Upper lobe of left lung (tissue), 6 donors: ENCODE measurements around the gene PLCB2. TPM values are rescaled to one million over a fixed set of nuclear protein-coding genes. Genes with fewer than 3 reads are reported as not detected.

Experiments
- ATAC-seq, 2 donors: fragments of 200-7000 bp; cut with Tn5 transposase; one replicate each; pipeline ENCODE4 v1.9.1; 2022; ENCODE audit warnings: mild to moderate bottlenecking in 2 of 2, moderate library complexity in 2 of 2; ENCODE audit not compliant: low FRiP score in 2 of 2
- DNase-seq, 2 donors: peaks; one replicate each; pipeline ENCODE4 v3.0.0-alpha.2; 2019 to 2020
- H3K27ac ChIP-seq, 4 donors: fragments of 200-600 bp; sonication (generic); one replicate each; pipeline ENCODE4 v1.5.1; 2016 to 2019
- H3K27me3 ChIP-seq, 4 donors: fragments of 200-600 bp; sonication (generic); one replicate each; pipeline ENCODE4 v1.5.1; 2017 to 2019
- H3K36me3 ChIP-seq, 4 donors: fragments of 200-600 bp; sonication (generic); one replicate each; pipeline ENCODE4 v1.5.1; 2016 to 2019
- H3K4me1 ChIP-seq, 4 donors: fragments of 200-600 bp; sonication (generic); one replicate each; pipeline ENCODE4 v1.5.1; 2018 to 2019
- H3K4me3 ChIP-seq, 4 donors: fragments of 200-600 bp; sonication (generic); one replicate each; pipeline ENCODE4 v1.5.1; 2017 to 2019; ENCODE audit warnings: mild to moderate bottlenecking in 2 of 4, moderate library complexity in 1 of 4
- H3K9me3 ChIP-seq, 4 donors: fragments of 200-600 bp; sonication (generic); one replicate each; pipeline ENCODE4 v1.5.1; 2018 to 2019
- EP300 ChIP-seq, 4 donors: sonication (generic); formaldehyde crosslinking; IDR thresholded peaks; one replicate each; pipeline ENCODE4 v1.5.1; 2017; ENCODE audit warnings: antibody characterized with exemption in 4 of 4, control low read depth in 2 of 4
- POLR2A ChIP-seq, 4 donors: fragments of 450-650 bp; IDR thresholded peaks; one replicate each; pipeline ENCODE4 v1.5.1; 2016 to 2017; ENCODE audit warnings: antibody characterized with exemption in 4 of 4, mild to moderate bottlenecking in 2 of 4
- POLR2AphosphoS5 ChIP-seq, 2 donors: sonication (generic); formaldehyde crosslinking; IDR thresholded peaks; one replicate each; pipeline ENCODE4 v1.5.1; 2017; ENCODE audit warnings: antibody characterized with exemption in 2 of 2
- WGBS, 2 donors: methylation state at CpG; one replicate each; pipeline ENCODE4 v1.1.5; 2017 to 2018; 5-methylcytosine and 5-hydroxymethylcytosine counted together
- total RNA-seq, 6 donors: library from RNA; depleted of rRNA in 4 of 6; stranded (reverse); fragments of >200 nt in 4 of 6; gene quantifications; one replicate each; pipeline versions ENCODE4 v1.1.0 to v1.2.1, GENCODE V29; 2016 to 2021
- TF ChIP-seq, protein P1 (sequence below), 6 experiments: fragments of 450-650 bp in 4 of 6; fragments of 200-600 bp in 2 of 6; sonication (generic) in 2 of 6; IDR thresholded peaks; one replicate each; pipeline ENCODE4 v1.5.1; 2016 to 2019; ENCODE audit warnings: antibody characterized with exemption in 6 of 6
- donor health status: DM: no; HTN: no; CAD: no; lungs with moderate emphysema.
- donor health status: DM: no; HTN: yes; CAD: no; lungs with severe emphysema.

Gene PLCB2
- total RNA-seq, 6 donors from 2014 or later, result 26.9 to 170 (median 85.7) TPM

DNA sequence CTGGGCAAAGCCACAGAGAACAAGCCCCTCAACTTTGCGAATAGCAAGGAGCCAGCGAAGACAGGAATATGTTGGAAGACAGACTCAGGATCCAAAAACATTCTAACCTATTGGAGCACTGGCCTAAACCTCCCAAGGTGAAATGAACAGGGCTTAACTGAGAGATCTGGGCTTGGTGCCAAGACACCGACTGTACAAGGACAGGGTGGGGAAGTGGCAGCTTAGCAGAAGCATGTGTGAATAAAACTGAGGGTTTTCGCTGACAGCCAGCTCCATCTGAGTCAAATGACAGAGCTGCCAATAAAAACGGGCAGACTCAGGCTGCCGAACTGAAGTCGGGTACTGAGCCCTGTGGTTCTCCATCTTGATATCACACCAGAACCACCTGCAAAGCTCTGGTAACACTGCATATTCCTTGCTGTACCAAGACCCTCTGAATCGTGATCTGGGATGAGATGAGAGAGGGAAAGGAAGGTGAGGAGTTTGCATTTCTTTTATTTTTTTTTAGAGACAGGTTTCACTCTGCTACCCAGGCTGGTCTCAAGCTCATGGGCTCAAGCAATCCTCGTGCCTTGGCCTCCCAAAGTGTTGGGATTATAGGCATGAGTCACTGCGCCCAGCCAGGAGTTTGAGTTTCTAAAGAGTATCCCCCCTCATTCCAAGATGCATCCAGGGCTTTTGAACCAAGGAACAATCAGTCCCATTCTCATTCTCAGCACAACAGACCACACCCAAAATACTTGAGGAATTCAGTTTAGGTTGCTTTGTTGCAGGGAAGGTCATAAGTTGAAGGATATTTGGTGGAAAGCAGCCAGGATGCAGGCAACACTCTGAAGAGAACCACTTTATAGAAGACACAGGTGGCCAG lies 6.0 kb upstream of the PLCB2 start:
- ATAC-seq (peak; percentile 53 to 68), DNase-seq (peak in 1 of 2 donors; percentile 88)
- H3K9me3 ChIP-seq, result no peaks in the 10 kb centered on the region
- peaks cover 15 to 25% (median 19%) of the 10 kb centered on the region in 4 donors for H3K4me1 ChIP-seq
- no peak overlapping the region for H3K4me3 ChIP-seq
- 32 to 35% methylated on average over 10 of the region's 10 CpGs for WGBS, 2 donors
- H3K36me3 ChIP-seq, result no peaks in the 10 kb centered on the region
- TF ChIP-seq POLR2A (IDR thresholded peaks at IDR 0.05) (no peak), POLR2AphosphoS5 (IDR thresholded peaks at IDR 0.05) (no peak), EP300 (IDR thresholded peaks at IDR 0.05) (no peak)
- TF ChIP-seq, protein P1, sequence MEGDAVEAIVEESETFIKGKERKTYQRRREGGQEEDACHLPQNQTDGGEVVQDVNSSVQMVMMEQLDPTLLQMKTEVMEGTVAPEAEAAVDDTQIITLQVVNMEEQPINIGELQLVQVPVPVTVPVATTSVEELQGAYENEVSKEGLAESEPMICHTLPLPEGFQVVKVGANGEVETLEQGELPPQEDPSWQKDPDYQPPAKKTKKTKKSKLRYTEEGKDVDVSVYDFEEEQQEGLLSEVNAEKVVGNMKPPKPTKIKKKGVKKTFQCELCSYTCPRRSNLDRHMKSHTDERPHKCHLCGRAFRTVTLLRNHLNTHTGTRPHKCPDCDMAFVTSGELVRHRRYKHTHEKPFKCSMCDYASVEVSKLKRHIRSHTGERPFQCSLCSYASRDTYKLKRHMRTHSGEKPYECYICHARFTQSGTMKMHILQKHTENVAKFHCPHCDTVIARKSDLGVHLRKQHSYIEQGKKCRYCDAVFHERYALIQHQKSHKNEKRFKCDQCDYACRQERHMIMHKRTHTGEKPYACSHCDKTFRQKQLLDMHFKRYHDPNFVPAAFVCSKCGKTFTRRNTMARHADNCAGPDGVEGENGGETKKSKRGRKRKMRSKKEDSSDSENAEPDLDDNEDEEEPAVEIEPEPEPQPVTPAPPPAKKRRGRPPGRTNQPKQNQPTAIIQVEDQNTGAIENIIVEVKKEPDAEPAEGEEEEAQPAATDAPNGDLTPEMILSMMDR (IDR thresholded peaks at IDR 0.05), result no peak
- no peak overlapping the region for H3K27ac ChIP-seq
- no peaks in the 10 kb centered on the region for H3K27me3 ChIP-seq

DNA sequence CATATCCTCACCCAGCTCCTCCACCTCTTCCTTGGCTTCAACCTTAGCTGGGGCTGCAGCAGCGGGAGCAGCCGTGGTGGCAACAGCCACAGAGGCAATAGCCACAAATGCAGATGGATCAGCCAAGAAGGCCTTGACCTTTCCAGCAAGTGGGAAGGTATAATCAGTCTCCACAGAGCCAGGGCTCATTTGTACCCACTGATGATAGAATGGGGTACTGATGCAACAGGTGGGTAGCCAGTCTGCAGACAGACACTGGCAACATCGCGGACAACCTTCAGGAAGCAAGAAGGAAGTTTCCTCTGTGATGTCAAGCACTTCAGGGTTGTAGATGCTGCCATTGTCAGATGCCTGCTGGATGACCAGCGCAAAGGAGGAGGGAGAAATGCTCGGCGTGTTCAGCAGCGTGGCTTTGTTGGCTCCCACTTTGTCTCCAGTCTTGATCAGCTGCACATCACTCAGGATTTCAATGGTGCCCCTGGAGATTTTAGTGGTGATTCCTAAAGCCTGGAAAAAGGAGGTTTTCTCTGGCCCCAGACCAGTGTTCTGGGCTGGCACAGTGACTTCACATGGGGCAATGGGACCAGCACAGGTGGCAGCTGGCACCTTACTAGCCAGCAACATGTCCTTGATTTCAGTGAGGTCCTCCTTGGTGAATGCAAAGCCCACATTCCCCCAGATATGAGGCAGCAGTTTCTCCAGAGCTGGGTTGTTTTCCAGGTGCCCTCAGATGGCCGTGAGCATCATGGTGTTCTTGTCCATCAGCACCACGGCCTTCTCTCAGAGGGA lies 4.8 kb upstream of the PLCB2 start:
- no peak for ATAC-seq
- H3K27ac ChIP-seq, result no peak overlapping the region
- WGBS, 2 donors, result 91 to 94% methylated on average over 9 to 10 of the region's 10 CpGs
- H3K36me3 ChIP-seq, result no peaks in the 10 kb centered on the region
- peaks cover 20 to 36% (median 26%) of the 10 kb centered on the region in 4 donors for H3K4me1 ChIP-seq
- TF ChIP-seq POLR2A (IDR thresholded peaks at IDR 0.05) (no peak), EP300 (IDR thresholded peaks at IDR 0.05) (no peak), POLR2AphosphoS5 (IDR thresholded peaks at IDR 0.05) (no peak)
- TF ChIP-seq, protein P1 (IDR thresholded peaks at IDR 0.05), result no peak
- no peaks in the 10 kb centered on the region for H3K27me3 ChIP-seq
- H3K9me3 ChIP-seq, result no peaks in the 10 kb centered on the region
- no peak for DNase-seq
- H3K4me3 ChIP-seq, result no peak overlapping the region

DNA sequence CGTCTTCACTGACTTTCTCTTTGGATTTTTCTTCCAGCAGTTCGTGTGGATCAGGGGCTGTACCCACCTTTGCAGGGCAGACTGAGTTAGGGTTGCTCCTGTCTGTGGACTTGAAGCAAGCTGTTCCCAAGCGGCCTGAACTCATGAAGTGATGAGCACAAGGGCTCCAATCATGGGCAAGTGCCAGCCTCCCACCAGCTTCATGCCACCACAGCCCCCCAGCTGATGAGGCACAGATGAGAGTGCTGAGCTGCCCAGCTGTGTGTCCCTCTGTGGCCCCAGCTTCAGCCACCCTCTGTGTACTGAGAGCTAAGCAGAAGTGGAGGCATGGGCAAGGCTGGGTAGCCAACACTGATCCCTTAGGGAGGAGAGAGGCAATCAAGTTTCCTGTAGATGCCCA lies 3.3 kb upstream of the PLCB2 start:
- DNase-seq (no peak), ATAC-seq (no peak)
- 71 to 76% methylated on average over 3 of the region's 3 CpGs for WGBS, 2 donors
- Histone ChIP-seq H3K9me3 (no peaks in the 10 kb centered on the region), H3K4me3 (no peak overlapping the region), H3K36me3 (no peaks in the 10 kb centered on the region), H3K27ac (no peak overlapping the region), H3K27me3 (no peaks in the 10 kb centered on the region), H3K4me1 (peaks cover 20 to 38% (median 28%) of the 10 kb centered on the region in 4 donors)
- TF ChIP-seq EP300 (IDR thresholded peaks at IDR 0.05) (no peak), POLR2AphosphoS5 (IDR thresholded peaks at IDR 0.05) (no peak), POLR2A (IDR thresholded peaks at IDR 0.05) (no peak)
- TF ChIP-seq, protein P1 (IDR thresholded peaks at IDR 0.05), result no peak

DNA sequence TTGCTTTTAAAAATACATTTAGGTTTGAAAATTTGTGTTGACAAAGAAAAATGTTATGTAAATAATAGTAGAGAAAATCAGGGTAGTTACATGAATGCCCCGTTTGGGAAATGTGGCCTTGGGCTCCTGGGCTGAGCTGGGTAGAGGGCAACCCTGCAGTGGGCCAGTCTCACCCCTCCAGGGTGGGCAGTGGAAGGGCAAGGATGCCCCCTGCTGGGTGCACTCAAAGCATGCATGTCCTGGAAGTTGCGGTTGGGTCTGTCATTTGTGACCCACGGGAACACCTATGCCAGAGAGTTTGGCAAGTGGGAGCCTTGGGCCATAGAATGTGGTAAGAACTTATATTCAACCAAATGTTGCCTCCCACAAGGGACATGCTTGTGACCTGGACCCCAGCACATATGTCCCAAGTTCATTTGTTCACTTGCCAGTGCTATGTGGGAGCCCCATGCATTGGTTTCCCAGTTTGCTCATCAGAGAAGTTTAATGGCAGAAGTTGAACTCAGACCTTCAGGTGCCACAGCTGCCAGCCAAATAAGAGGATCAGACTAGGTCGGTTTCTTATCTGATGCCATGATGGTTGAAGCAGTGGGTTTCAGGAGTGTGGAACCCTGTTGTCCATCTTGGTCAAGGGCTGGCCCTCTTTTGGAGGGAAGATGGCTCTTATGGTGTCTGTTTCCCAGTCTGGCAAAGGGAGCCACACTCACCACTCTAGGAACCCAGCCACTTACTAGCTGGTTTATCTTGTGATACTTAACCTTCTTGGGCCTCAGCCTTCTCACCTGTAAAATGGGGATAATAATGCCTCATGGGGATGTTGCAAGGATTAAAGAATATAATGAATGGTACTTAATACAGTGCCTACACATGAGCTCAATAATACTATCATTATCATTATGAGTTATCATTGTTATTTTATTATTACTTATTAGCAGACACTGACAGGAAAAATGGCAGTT lies 2.5 kb upstream of the PLCB2 start:
- Histone ChIP-seq H3K27me3 (no peaks in the 10 kb centered on the region), H3K9me3 (no peaks in the 10 kb centered on the region), H3K36me3 (no peaks in the 10 kb centered on the region), H3K4me1 (peaks cover 20 to 38% (median 28%) of the 10 kb centered on the region in 4 donors), H3K27ac (no peak overlapping the region), H3K4me3 (no peak overlapping the region)
- DNase-seq (peak in 1 of 2 donors; percentile 74), ATAC-seq (peak in 1 of 2 donors; percentile 65)
- TF ChIP-seq, protein P1 (IDR thresholded peaks at IDR 0.05), result peak; percentile 47 to 80 (median 64)
- TF ChIP-seq POLR2AphosphoS5 (IDR thresholded peaks at IDR 0.05), result no peak
- WGBS, 2 donors, result 29 to 35% methylated on average over 4 of the region's 4 CpGs
